Prostate gland (tissue), 2 donors: ENCODE results near the gene FMOD. TPM values are rescaled to one million over a fixed set of nuclear protein-coding genes. Genes with fewer than 3 reads are reported as not detected.
A peak's percentile ranks its signal among the peaks of the same experiment; 100 is the strongest.

Experiments used
- DNase-seq: peaks from one replicate; pipeline ENCODE4 v3.0.0-alpha.2; 2019; ENCODE audit warnings: low spot score
- H3K27ac ChIP-seq, 2 donors: fragments of 200-600 bp; sonication (generic); 2 replicates each; pipeline ENCODE4 v1.5.1; 2017 to 2019
- H3K27me3 ChIP-seq: fragments of 200-600 bp; sonication (generic); replicated peaks from 2 replicates; pipeline ENCODE4 v1.5.1; 2019; ENCODE audit not compliant: insufficient read depth
- H3K36me3 ChIP-seq, 2 donors: fragments of 200-600 bp; sonication (generic); 1 replicate in 1 of 2; 2 replicates in 1 of 2; pipeline versions ENCODE4 v1.5.1 to v1.8.1; 2017 to 2019
- H3K4me1 ChIP-seq: fragments of 200-600 bp; sonication (generic); replicated peaks from 2 replicates; pipeline ENCODE4 v1.5.1; 2019
- H3K4me3 ChIP-seq, 2 donors: fragments of 200-600 bp; sonication (generic); 2 replicates each; pipeline ENCODE4 v1.5.1; 2017 to 2019
- H3K9me3 ChIP-seq: fragments of 200-600 bp; sonication (generic); 2 replicates; pipeline ENCODE4 v1.5.1; 2017
- CTCF ChIP-seq, 4 experiments: fragments of 200-600 bp in 2 of 4; fragments of 450-650 bp in 2 of 4; sonication (generic) in 2 of 4; IDR thresholded peaks; 1 replicate in 3 of 4; 2 replicates in 1 of 4; pipeline ENCODE4 v1.5.1; 2016 to 2019; ENCODE audit warnings: antibody characterized with exemption in 4 of 4, mild to moderate bottlenecking in 2 of 4, moderate library complexity in 2 of 4
- POLR2A ChIP-seq: fragments of 450-650 bp; IDR thresholded peaks from one replicate; pipeline ENCODE4 v1.6.1; 2016; ENCODE audit warnings: antibody characterized with exemption, mild to moderate bottlenecking
- POLR2AphosphoS5 ChIP-seq: sonication (generic); formaldehyde crosslinking; IDR thresholded peaks from one replicate; pipeline ENCODE4 v1.6.1; 2017; ENCODE audit warnings: antibody characterized with exemption
- WGBS: methylation state at CpG from one replicate; pipeline ENCODE4 v1.1.5; 2018; 5-methylcytosine and 5-hydroxymethylcytosine counted together
- intact Hi-C: fragments of 100-400 bp; cut with DNase I; formaldehyde crosslinking; loops from one replicate; pipeline ENCODE4 v1.14.2; 2022
- total RNA-seq, 2 donors: library from RNA; depleted of rRNA; stranded (reverse); fragments of >200 nt; gene quantifications; one replicate each; pipeline ENCODE4 v1.1.0, GENCODE V29; 2016

The FMOD gene
- total RNA-seq, 2 donors from 2014 or later, result 40.8 to 95.9 TPM

GRCh38 chr1:203320591-203321272 is 30.2 kb downstream of the FMOD start:
- WGBS, result 24% methylated on average over 6 of the region's 6 CpGs
- H3K27me3 ChIP-seq, result no peaks in the 10 kb centered on the region
- H3K36me3 ChIP-seq, result no peaks in the 10 kb centered on the region
- H3K4me3 ChIP-seq, result no peak overlapping the region
- peaks cover 50% of the 10 kb centered on the region for H3K4me1 ChIP-seq
- peak; percentile 80 for DNase-seq
- intact Hi-C loops, result no loop called here
- peak overlapping the region; percentile 72 to 96 for H3K27ac ChIP-seq
- TF ChIP-seq POLR2A, result peak; percentile 43
- peak; percentile 87 for TF ChIP-seq POLR2AphosphoS5
- TF ChIP-seq CTCF (IDR thresholded peaks at IDR 0.05), result peak in 1 of 4 experiments; percentile 22
- no peaks in the 10 kb centered on the region for H3K9me3 ChIP-seq

GRCh38 chr1:203318229-203318517 is 32.7 kb downstream of the FMOD start:
- intact Hi-C loops, result no loop called here
- Histone ChIP-seq H3K27ac (peak overlapping the region; percentile 85 to 87), H3K4me1 (peaks cover 25% of the 10 kb centered on the region), H3K27me3 (no peaks in the 10 kb centered on the region), H3K4me3 (no peak overlapping the region), H3K36me3 (no peaks in the 10 kb centered on the region), H3K9me3 (no peaks in the 10 kb centered on the region)
- WGBS, result 92% methylated on average over 1 of the region's 1 CpG
- no peak for TF ChIP-seq POLR2A
- no peak for TF ChIP-seq CTCF (IDR thresholded peaks at IDR 0.05)
- TF ChIP-seq POLR2AphosphoS5, result no peak
- DNase-seq, result no peak

- H3K4me1 ChIP-seq, result peaks cover 24% of the 10 kb centered on the region
- WGBS, result 57% methylated on average over 7 of the region's 7 CpGs
Observed at GRCh38 chr1:203317429-203318228, 33.3 kb downstream of the FMOD start.

GRCh38 chr1:203316626-203317093 is 34.3 kb downstream of the FMOD start:
- WGBS, result 13% methylated on average over 4 of the region's 4 CpGs
- intact Hi-C loops, result no loop called here
- DNase-seq, result peak; percentile 96
- Histone ChIP-seq H3K4me3 (no peak overlapping the region), H3K27me3 (no peaks in the 10 kb centered on the region), H3K27ac (peak overlapping the region; percentile 85 to 87), H3K9me3 (no peaks in the 10 kb centered on the region), H3K36me3 (no peaks in the 10 kb centered on the region), H3K4me1 (peaks cover 15% of the 10 kb centered on the region)
- no peak for TF ChIP-seq CTCF (IDR thresholded peaks at IDR 0.05)
- peak; percentile 61 for TF ChIP-seq POLR2A
- peak; percentile 98 for TF ChIP-seq POLR2AphosphoS5

More at GRCh38 chr1:203317429-203318228, 33.3 kb downstream of the FMOD start:
- H3K9me3 ChIP-seq, result no peaks in the 10 kb centered on the region
- peak overlapping the region; percentile 85 to 87 for H3K27ac ChIP-seq
- DNase-seq, result no peak
- no peaks in the 10 kb centered on the region for H3K36me3 ChIP-seq
- H3K27me3 ChIP-seq, result no peaks in the 10 kb centered on the region
- intact Hi-C loops, result no loop called here
- TF ChIP-seq POLR2A (no peak), CTCF (IDR thresholded peaks at IDR 0.05) (no peak), POLR2AphosphoS5 (no peak)
- no peak overlapping the region for H3K4me3 ChIP-seq
